DMS 273 (cell line): ENCODE results near the gene OR8B2.
"Not testable (repeated sequence)": the region's sequence is repeated elsewhere in the genome, so short reads cannot be mapped to it uniquely, and the experiment has no call there.

ENCODE experiments used
- DNase-seq: peaks from one replicate; lab custom pipeline; 2025; ENCODE audit not compliant: unreplicated experiment; lab: John Stamatoyannopoulos, UW

OR8B2 gene

GRCh38 chr11:124384399-124384798 lies at the start of gene OR8B2:
Gene OR8B2 (minus strand): TSS chr11:124384499. CDS start chr11:124383343, 1,156 bp downstream.
- DNase-seq = no peak

- DNase-seq = no peak
Measured at GRCh38 chr11:124429599-124429998, 45.3 kb upstream of the OR8B2 start.

- DNase-seq = no peak
Measured at GRCh38 chr11:124424384-124424921, 40.2 kb upstream of the OR8B2 start, which contains the start of gene OR8B4. Gene OR8B4 (minus strand): TSS chr11:124424871. CDS start chr11:124424871, 0 bp downstream.

GRCh38 chr11:124421043-124421442 lies 36.7 kb upstream of the OR8B2 start:
- no peak for DNase-seq

GRCh38 chr11:124415356-124415923 lies 31.1 kb upstream of the OR8B2 start:
- DNase-seq = peak; percentile 43

GRCh38 chr11:124409906-124410305 lies 25.6 kb upstream of the OR8B2 start:
- no peak for DNase-seq

GRCh38 chr11:124405581-124405980 lies 21.3 kb upstream of the OR8B2 start:
- DNase-seq = no peak

- DNase-seq = not testable (repeated sequence)
Measured at GRCh38 chr11:124403186-124403585, 18.9 kb upstream of the OR8B2 start.

GRCh38 chr11:124402326-124402922 lies 18.1 kb upstream of the OR8B2 start:
- DNase-seq = peak; percentile 69

- DNase-seq = no peak
Measured at GRCh38 chr11:124398924-124399323, 14.6 kb upstream of the OR8B2 start, which contains the start of gene OR8B3. Gene OR8B3 (minus strand): TSS chr11:124399024. CDS start chr11:124397351, 1,673 bp downstream.

GRCh38 chr11:124396847-124397246 lies 12.5 kb upstream of the OR8B2 start:
- not testable (repeated sequence) for DNase-seq

- DNase-seq = no peak
Measured at GRCh38 chr11:124394408-124394807, 10.1 kb upstream of the OR8B2 start.

GRCh38 chr11:124382857-124383256 lies 1.4 kb downstream of the OR8B2 start:
- DNase-seq = not testable (repeated sequence)

GRCh38 chr11:124380585-124380984 lies 3.7 kb downstream of the OR8B2 start:
- DNase-seq = no peak

GRCh38 chr11:124376280-124376679 lies 8.0 kb downstream of the OR8B2 start:
- no peak for DNase-seq

GRCh38 chr11:124359566-124359965 lies 24.7 kb downstream of the OR8B2 start:
- DNase-seq = no peak

- no peak for DNase-seq
Measured at GRCh38 chr11:124346311-124346955, 37.9 kb downstream of the OR8B2 start.

GRCh38 chr11:124344346-124344745 lies 40.0 kb downstream of the OR8B2 start:
- DNase-seq = no peak

GRCh38 chr11:124340142-124340447 lies 44.2 kb downstream of the OR8B2 start:
- no peak for DNase-seq

GRCh38 chr11:124339396-124340141 lies 44.7 kb downstream of the OR8B2 start:
- no peak for DNase-seq
